Measurements from ENCODE around the gene ATP10A. TPM values are rescaled to one million over a fixed set of nuclear protein-coding genes. Genes with fewer than 3 reads are reported as not detected.

Gene ATP10A
- total RNA-seq, 1 experiment from 2014 or later, result 2.1 TPM

- TF ChIP-seq TP53 (CRISPR knock-in tag; IDR thresholded peaks at IDR 0.05) (no peak), ZMAT4 (CRISPR knock-in tag; IDR thresholded peaks at IDR 0.05) (no peak)
Measured at GRCh38 chr15:25892126-25892525, 29.0 kb upstream of the ATP10A start (continued).

GRCh38 chr15:25891081-25891480, 28.0 kb upstream of the ATP10A start:
- no peak overlapping the region for H3K27ac Mint-ChIP-seq
- no peak overlapping the region for H3K4me3 Mint-ChIP-seq
- CTCF ChIA-PET, result interaction anchor here (0.8 to 2.6 kb wide), 2 partner anchors 43 to 108 kb away, joined by 5 to 10 read pairs; no protein-coding TSS in a partner anchor
- H3K36me3 Mint-ChIP-seq, result no peaks in the 10 kb centered on the region
- DNase-seq (ENCODE audit: low spot score) (no peak), ATAC-seq (no peak)
- H3K9me3 Mint-ChIP-seq, result peaks cover 4% of the 10 kb centered on the region; the same call in 1 of the 2 replicates
- peaks cover 10% of the 10 kb centered on the region for H3K4me1 Mint-ChIP-seq
- no peaks in the 10 kb centered on the region for H3K27me3 Mint-ChIP-seq (ENCODE audit: low read depth)
- POLR2A ChIA-PET, result no interaction called here
- TF ChIP-seq, protein P1, sequence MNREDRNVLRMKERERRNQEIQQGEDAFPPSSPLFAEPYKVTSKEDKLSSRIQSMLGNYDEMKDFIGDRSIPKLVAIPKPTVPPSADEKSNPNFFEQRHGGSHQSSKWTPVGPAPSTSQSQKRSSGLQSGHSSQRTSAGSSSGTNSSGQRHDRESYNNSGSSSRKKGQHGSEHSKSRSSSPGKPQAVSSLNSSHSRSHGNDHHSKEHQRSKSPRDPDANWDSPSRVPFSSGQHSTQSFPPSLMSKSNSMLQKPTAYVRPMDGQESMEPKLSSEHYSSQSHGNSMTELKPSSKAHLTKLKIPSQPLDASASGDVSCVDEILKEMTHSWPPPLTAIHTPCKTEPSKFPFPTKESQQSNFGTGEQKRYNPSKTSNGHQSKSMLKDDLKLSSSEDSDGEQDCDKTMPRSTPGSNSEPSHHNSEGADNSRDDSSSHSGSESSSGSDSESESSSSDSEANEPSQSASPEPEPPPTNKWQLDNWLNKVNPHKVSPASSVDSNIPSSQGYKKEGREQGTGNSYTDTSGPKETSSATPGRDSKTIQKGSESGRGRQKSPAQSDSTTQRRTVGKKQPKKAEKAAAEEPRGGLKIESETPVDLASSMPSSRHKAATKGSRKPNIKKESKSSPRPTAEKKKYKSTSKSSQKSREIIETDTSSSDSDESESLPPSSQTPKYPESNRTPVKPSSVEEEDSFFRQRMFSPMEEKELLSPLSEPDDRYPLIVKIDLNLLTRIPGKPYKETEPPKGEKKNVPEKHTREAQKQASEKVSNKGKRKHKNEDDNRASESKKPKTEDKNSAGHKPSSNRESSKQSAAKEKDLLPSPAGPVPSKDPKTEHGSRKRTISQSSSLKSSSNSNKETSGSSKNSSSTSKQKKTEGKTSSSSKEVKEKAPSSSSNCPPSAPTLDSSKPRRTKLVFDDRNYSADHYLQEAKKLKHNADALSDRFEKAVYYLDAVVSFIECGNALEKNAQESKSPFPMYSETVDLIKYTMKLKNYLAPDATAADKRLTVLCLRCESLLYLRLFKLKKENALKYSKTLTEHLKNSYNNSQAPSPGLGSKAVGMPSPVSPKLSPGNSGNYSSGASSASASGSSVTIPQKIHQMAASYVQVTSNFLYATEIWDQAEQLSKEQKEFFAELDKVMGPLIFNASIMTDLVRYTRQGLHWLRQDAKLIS (CRISPR knock-in tag; IDR thresholded peaks at IDR 0.05; ENCODE audit: borderline replicate concordance), result no peak
- TF ChIP-seq, protein P2, sequence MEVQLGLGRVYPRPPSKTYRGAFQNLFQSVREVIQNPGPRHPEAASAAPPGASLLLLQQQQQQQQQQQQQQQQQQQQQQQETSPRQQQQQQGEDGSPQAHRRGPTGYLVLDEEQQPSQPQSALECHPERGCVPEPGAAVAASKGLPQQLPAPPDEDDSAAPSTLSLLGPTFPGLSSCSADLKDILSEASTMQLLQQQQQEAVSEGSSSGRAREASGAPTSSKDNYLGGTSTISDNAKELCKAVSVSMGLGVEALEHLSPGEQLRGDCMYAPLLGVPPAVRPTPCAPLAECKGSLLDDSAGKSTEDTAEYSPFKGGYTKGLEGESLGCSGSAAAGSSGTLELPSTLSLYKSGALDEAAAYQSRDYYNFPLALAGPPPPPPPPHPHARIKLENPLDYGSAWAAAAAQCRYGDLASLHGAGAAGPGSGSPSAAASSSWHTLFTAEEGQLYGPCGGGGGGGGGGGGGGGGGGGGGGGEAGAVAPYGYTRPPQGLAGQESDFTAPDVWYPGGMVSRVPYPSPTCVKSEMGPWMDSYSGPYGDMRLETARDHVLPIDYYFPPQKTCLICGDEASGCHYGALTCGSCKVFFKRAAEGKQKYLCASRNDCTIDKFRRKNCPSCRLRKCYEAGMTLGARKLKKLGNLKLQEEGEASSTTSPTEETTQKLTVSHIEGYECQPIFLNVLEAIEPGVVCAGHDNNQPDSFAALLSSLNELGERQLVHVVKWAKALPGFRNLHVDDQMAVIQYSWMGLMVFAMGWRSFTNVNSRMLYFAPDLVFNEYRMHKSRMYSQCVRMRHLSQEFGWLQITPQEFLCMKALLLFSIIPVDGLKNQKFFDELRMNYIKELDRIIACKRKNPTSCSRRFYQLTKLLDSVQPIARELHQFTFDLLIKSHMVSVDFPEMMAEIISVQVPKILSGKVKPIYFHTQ (CRISPR knock-in tag; IDR thresholded peaks at IDR 0.05), result no peak
- TF ChIP-seq GRHL2 (CRISPR knock-in tag; IDR thresholded peaks at IDR 0.05; ENCODE audit: insufficient replicate concordance, severe bottlenecking) (no peak), ELF4 (CRISPR knock-in tag; IDR thresholded peaks at IDR 0.05; ENCODE audit: low read depth) (no peak), ZNF512 (CRISPR knock-in tag; IDR thresholded peaks at IDR 0.05; ENCODE audit: borderline replicate concordance) (no peak), CREB1 (CRISPR knock-in tag; IDR thresholded peaks at IDR 0.05) (no peak), MXD4 (CRISPR knock-in tag; IDR thresholded peaks at IDR 0.05; ENCODE audit: borderline replicate concordance) (no peak), ZNF121 (CRISPR knock-in tag; IDR thresholded peaks at IDR 0.05) (no peak), TEAD4 (CRISPR knock-in tag; IDR thresholded peaks at IDR 0.05) (no peak), CREM (CRISPR knock-in tag; IDR thresholded peaks at IDR 0.05) (no peak), SMAD3 (CRISPR knock-in tag; IDR thresholded peaks at IDR 0.05; ENCODE audit: borderline replicate concordance) (no peak), ZBTB43 (CRISPR knock-in tag; IDR thresholded peaks at IDR 0.05) (no peak), ZNF263 (CRISPR knock-in tag; IDR thresholded peaks at IDR 0.05; ENCODE audit: low read depth) (no peak)
- TF ChIP-seq, protein P3, sequence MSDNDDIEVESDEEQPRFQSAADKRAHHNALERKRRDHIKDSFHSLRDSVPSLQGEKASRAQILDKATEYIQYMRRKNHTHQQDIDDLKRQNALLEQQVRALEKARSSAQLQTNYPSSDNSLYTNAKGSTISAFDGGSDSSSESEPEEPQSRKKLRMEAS (CRISPR knock-in tag; IDR thresholded peaks at IDR 0.05), result no peak
- TF ChIP-seq, protein P4, sequence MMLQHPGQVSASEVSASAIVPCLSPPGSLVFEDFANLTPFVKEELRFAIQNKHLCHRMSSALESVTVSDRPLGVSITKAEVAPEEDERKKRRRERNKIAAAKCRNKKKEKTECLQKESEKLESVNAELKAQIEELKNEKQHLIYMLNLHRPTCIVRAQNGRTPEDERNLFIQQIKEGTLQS (CRISPR knock-in tag; conservative IDR thresholded peaks at IDR 0.05), result no peak
- TF ChIP-seq, protein P5, sequence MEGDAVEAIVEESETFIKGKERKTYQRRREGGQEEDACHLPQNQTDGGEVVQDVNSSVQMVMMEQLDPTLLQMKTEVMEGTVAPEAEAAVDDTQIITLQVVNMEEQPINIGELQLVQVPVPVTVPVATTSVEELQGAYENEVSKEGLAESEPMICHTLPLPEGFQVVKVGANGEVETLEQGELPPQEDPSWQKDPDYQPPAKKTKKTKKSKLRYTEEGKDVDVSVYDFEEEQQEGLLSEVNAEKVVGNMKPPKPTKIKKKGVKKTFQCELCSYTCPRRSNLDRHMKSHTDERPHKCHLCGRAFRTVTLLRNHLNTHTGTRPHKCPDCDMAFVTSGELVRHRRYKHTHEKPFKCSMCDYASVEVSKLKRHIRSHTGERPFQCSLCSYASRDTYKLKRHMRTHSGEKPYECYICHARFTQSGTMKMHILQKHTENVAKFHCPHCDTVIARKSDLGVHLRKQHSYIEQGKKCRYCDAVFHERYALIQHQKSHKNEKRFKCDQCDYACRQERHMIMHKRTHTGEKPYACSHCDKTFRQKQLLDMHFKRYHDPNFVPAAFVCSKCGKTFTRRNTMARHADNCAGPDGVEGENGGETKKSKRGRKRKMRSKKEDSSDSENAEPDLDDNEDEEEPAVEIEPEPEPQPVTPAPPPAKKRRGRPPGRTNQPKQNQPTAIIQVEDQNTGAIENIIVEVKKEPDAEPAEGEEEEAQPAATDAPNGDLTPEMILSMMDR (IDR thresholded peaks at IDR 0.05), result no peak
- TF ChIP-seq, protein P6, sequence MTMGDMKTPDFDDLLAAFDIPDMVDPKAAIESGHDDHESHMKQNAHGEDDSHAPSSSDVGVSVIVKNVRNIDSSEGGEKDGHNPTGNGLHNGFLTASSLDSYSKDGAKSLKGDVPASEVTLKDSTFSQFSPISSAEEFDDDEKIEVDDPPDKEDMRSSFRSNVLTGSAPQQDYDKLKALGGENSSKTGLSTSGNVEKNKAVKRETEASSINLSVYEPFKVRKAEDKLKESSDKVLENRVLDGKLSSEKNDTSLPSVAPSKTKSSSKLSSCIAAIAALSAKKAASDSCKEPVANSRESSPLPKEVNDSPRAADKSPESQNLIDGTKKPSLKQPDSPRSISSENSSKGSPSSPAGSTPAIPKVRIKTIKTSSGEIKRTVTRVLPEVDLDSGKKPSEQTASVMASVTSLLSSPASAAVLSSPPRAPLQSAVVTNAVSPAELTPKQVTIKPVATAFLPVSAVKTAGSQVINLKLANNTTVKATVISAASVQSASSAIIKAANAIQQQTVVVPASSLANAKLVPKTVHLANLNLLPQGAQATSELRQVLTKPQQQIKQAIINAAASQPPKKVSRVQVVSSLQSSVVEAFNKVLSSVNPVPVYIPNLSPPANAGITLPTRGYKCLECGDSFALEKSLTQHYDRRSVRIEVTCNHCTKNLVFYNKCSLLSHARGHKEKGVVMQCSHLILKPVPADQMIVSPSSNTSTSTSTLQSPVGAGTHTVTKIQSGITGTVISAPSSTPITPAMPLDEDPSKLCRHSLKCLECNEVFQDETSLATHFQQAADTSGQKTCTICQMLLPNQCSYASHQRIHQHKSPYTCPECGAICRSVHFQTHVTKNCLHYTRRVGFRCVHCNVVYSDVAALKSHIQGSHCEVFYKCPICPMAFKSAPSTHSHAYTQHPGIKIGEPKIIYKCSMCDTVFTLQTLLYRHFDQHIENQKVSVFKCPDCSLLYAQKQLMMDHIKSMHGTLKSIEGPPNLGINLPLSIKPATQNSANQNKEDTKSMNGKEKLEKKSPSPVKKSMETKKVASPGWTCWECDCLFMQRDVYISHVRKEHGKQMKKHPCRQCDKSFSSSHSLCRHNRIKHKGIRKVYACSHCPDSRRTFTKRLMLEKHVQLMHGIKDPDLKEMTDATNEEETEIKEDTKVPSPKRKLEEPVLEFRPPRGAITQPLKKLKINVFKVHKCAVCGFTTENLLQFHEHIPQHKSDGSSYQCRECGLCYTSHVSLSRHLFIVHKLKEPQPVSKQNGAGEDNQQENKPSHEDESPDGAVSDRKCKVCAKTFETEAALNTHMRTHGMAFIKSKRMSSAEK (CRISPR knock-in tag; IDR thresholded peaks at IDR 0.05; ENCODE audit: borderline replicate concordance), result no peak

Data from WTC11 (cell line).